Keratinocyte (primary cell): ENCODE results near the gene RELT. TPM values are rescaled to one million over a fixed set of nuclear protein-coding genes. Genes with fewer than 3 reads are reported as not detected.

Experiments used
- DNase-seq: peaks from one replicate; pipeline ENCODE4 v3.0.0-alpha.2; 2011; ENCODE audit warnings: low read depth, missing footprints, low spot score
- FAIRE-seq: peaks from 2 replicates; lab custom pipeline; 2011; peaks lifted over from hg19 to GRCh38; lab: Jason Lieb, UNC
- H2AFZ ChIP-seq: 2 replicates; pipeline ENCODE4 v1.6.0; 2012; ENCODE audit warnings: low read length, control low read depth, inconsistent platforms; ENCODE audit not compliant: control insufficient read depth
- H3K27ac ChIP-seq: 2 replicates; pipeline ENCODE4 v1.5.1; 2011; ENCODE audit warnings: low read length; ENCODE audit not compliant: control insufficient read depth, insufficient read depth
- H3K27me3 ChIP-seq: 3 replicates; pipeline ENCODE4 v1.6.0; 2011; ENCODE audit warnings: low read length; ENCODE audit not compliant: control insufficient read depth, insufficient read depth; ENCODE audit errors: extremely low read depth
- H3K36me3 ChIP-seq, 2 experiments: 2 replicates in 1 of 2; 3 replicates in 1 of 2; pipeline ENCODE4 v1.5.1; 2011; ENCODE audit warnings: low read length in 2 of 2, mild to moderate bottlenecking in 1 of 2; ENCODE audit not compliant: control insufficient read depth in 2 of 2, insufficient read depth in 2 of 2; ENCODE audit errors: extremely low read depth in 1 of 2
- H3K4me1 ChIP-seq: 3 replicates; pipeline ENCODE4 v1.5.1; 2011; ENCODE audit warnings: low read length; ENCODE audit not compliant: control insufficient read depth, insufficient read depth; ENCODE audit errors: extremely low read depth
- H3K4me2 ChIP-seq: 3 replicates; pipeline ENCODE4 v1.6.0; 2011; ENCODE audit warnings: low read depth, low read length; ENCODE audit not compliant: control insufficient read depth, insufficient read depth; ENCODE audit errors: extremely low read depth
- H3K4me3 ChIP-seq, 3 experiments: fragments of 200-600 bp in 1 of 3; sonication (generic) in 1 of 3; 2 replicates in 2 of 3; 3 replicates in 1 of 3; pipeline ENCODE4 v1.5.1; 2011 to 2016; ENCODE audit warnings: low read length in 3 of 3, mild to moderate bottlenecking in 3 of 3, control low read depth in 2 of 3, inconsistent platforms in 1 of 3, low read depth in 1 of 3, mixed read lengths in 1 of 3, mixed run types in 1 of 3, moderate library complexity in 1 of 3; ENCODE audit not compliant: control insufficient read depth in 2 of 3, insufficient read depth in 2 of 3; ENCODE audit errors: extremely low read depth in 1 of 3
- H3K79me2 ChIP-seq: 2 replicates; pipeline ENCODE4 v1.6.0; 2012; ENCODE audit warnings: low read length; ENCODE audit not compliant: control insufficient read depth, insufficient read depth
- H3K9ac ChIP-seq: 3 replicates; pipeline ENCODE4 v1.6.0; 2011; ENCODE audit warnings: low read length; ENCODE audit not compliant: control insufficient read depth, insufficient read depth; ENCODE audit errors: extremely low read depth
- H3K9me1 ChIP-seq: 3 replicates; pipeline ENCODE4 v1.6.0; 2011; ENCODE audit warnings: low read length; ENCODE audit not compliant: control insufficient read depth, insufficient read depth; ENCODE audit errors: extremely low read depth
- H3K9me3 ChIP-seq: 2 replicates; pipeline ENCODE4 v1.5.1; 2012; ENCODE audit warnings: low read depth, low read length; ENCODE audit not compliant: control insufficient read depth
- H4K20me1 ChIP-seq: 3 replicates; pipeline ENCODE4 v1.6.0; 2011; ENCODE audit warnings: low read length; ENCODE audit not compliant: control insufficient read depth, insufficient read depth; ENCODE audit errors: extremely low read depth
- EZH2 ChIP-seq: IDR thresholded peaks from one replicate; pipeline ENCODE4 v1.6.1; 2012; ENCODE audit warnings: inconsistent platforms, mild to moderate bottlenecking, low read length, moderate library complexity
- dilution Hi-C: fragments of 300-500 bp; cut with MboI; formaldehyde crosslinking; loops from one replicate; pipeline ENCODE4 v1.7.0; 2020; ENCODE audit warnings: low sequenced_read_pairs; ENCODE audit not compliant: extremely low pct_ligation_motif_present
- polyA plus RNA-seq, 5 experiments: library from polyadenylated mRNA; depleted of rRNA in 3 of 5; stranded (reverse) in 3 of 5; stranded (forward) in 1 of 5; unstranded in 1 of 5; fragments of >200 nt; gene quantifications; 1 replicate in 1 of 5; 2 replicates in 3 of 5; 3 replicates in 1 of 5; pipeline versions ENCODE4 v1.2.1 to v1.2.3, GENCODE V29; 2011 to 2012; ENCODE audit warnings: missing spikeins in 2 of 5, low read depth in 1 of 5, low replicate concordance in 1 of 5
- TF ChIP-seq, protein P1 (sequence below), 3 experiments: IDR thresholded peaks in 1 of 3; conservative IDR thresholded peaks in 1 of 3; optimal IDR thresholded peaks in 1 of 3; 2 replicates in 2 of 3; 3 replicates in 1 of 3; pipeline versions ENCODE3 to v1.5.1; 2011; ENCODE audit warnings: low read length in 3 of 3, mild to moderate bottlenecking in 3 of 3, moderate library complexity in 2 of 3, control low read depth in 1 of 3, inconsistent platforms in 1 of 3; ENCODE audit not compliant: insufficient read depth in 2 of 3; ENCODE audit errors: extremely low read depth in 1 of 3

The RELT gene
- polyA plus RNA-seq, 1 donor (not counting 4 experiments of a cell fraction or from before 2014, with no cell fraction given): 4.2 TPM

DNA sequence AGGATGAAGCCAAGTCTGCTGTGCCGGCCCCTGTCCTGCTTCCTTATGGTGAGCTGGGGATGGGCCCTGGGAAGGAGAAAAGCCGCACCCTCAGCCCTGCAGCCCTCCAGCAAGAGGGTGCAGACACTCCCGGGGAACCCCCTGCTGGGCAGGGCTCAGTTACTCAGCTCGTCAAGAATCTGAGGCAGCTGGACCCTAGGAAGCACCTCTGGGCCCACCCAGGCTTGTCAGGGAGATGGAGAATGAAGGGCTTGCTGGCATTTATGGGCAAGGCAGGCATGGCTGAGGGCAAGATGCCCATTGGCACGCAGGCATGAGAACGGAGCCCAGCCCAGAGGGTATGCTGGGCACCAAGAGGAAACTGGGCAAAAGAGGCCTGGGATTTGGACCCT lies 12.9 kb downstream of the RELT start:
- FAIRE-seq: no peak
- peaks cover 65% of the 10 kb centered on the region for H3K4me1 ChIP-seq

DNA sequence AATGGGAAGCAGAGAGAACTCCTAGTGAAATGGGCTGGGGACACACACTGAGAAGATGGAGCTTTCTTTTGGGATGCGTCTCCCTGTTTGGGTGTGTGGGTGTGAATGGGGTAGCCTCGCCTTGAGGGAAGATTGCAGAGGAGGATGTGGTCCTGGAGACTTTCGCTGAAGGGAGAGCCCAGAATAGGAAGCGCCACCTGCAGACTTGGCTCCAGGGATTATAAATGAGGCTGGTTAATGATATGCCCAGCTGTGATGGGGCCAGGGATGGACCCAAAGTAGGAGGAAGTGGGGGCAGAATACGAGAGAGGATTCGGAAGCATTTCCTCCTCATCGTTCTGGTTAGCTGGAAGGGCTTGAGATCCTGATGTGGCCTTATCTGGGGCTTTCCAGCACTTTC lies 13.7 kb downstream of the RELT start:
- H3K4me2 ChIP-seq: peak overlapping the region; percentile 69
- H3K27ac ChIP-seq: no peak overlapping the region
- H3K4me3 ChIP-seq: no peak overlapping the region
- FAIRE-seq (no peak), DNase-seq (no peak)
- H3K9me1 ChIP-seq: peaks cover 11% of the 10 kb centered on the region
- H3K79me2 ChIP-seq: peaks cover 42% of the 10 kb centered on the region
- TF ChIP-seq, protein P1, sequence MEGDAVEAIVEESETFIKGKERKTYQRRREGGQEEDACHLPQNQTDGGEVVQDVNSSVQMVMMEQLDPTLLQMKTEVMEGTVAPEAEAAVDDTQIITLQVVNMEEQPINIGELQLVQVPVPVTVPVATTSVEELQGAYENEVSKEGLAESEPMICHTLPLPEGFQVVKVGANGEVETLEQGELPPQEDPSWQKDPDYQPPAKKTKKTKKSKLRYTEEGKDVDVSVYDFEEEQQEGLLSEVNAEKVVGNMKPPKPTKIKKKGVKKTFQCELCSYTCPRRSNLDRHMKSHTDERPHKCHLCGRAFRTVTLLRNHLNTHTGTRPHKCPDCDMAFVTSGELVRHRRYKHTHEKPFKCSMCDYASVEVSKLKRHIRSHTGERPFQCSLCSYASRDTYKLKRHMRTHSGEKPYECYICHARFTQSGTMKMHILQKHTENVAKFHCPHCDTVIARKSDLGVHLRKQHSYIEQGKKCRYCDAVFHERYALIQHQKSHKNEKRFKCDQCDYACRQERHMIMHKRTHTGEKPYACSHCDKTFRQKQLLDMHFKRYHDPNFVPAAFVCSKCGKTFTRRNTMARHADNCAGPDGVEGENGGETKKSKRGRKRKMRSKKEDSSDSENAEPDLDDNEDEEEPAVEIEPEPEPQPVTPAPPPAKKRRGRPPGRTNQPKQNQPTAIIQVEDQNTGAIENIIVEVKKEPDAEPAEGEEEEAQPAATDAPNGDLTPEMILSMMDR (optimal IDR thresholded peaks at IDR 0.05 in 1 of 3, IDR thresholded peaks at IDR 0.05 in 1 of 3, conservative IDR thresholded peaks at IDR 0.05 in 1 of 3; ENCODE audit: extremely low read depth in 1 of 3, insufficient read depth in 2 of 3, low read length in 3 of 3): no peak
- TF ChIP-seq EZH2: no peak
- H3K36me3 ChIP-seq: peaks cover 14 to 15% of the 10 kb centered on the region in 2 experiments
- peaks cover 2% of the 10 kb centered on the region for H4K20me1 ChIP-seq
- no peaks in the 10 kb centered on the region for H3K9me3 ChIP-seq
- peaks cover 65% of the 10 kb centered on the region for H3K4me1 ChIP-seq
- H3K9ac ChIP-seq: no peak overlapping the region
- H2AFZ ChIP-seq: no peak overlapping the region
- no peaks in the 10 kb centered on the region for H3K27me3 ChIP-seq
- dilution Hi-C loops: no loop called here

More for the DNA sequence above, 12.9 kb downstream of the RELT start:
- H4K20me1 ChIP-seq: peaks cover 2% of the 10 kb centered on the region
- H3K9me1 ChIP-seq: peaks cover 11% of the 10 kb centered on the region
- H3K79me2 ChIP-seq: peaks cover 50% of the 10 kb centered on the region
- H3K9ac ChIP-seq: peak overlapping the region; percentile 63
- no peak overlapping the region for H2AFZ ChIP-seq
- peak overlapping the region; percentile 66 for H3K27ac ChIP-seq
- dilution Hi-C loops: no loop called here
- peak overlapping the region in 1 of 3 experiments; percentile 41 for H3K4me3 ChIP-seq
- peaks cover 9 to 15% of the 10 kb centered on the region in 2 experiments for H3K36me3 ChIP-seq
- H3K9me3 ChIP-seq: no peaks in the 10 kb centered on the region
- H3K27me3 ChIP-seq: no peaks in the 10 kb centered on the region
- H3K4me2 ChIP-seq: peak overlapping the region; percentile 69
- TF ChIP-seq EZH2: no peak
- TF ChIP-seq, protein P1 (optimal IDR thresholded peaks at IDR 0.05 in 1 of 3, IDR thresholded peaks at IDR 0.05 in 1 of 3, conservative IDR thresholded peaks at IDR 0.05 in 1 of 3; ENCODE audit: extremely low read depth in 1 of 3, insufficient read depth in 2 of 3, low read length in 3 of 3): no peak
- DNase-seq: peak; percentile 63
